ENCODE results near the gene RNF32.

GRCh38 chr7:156606691-156607331, 33.8 kb upstream of the RNF32 start:
- TF ChIP-seq CTCF (IDR thresholded peaks at IDR 0.05) (no peak), POLR2A (IDR thresholded peaks at IDR 0.05) (no peak)
